ES-I3 (cell line): Measurements from ENCODE around the gene NDFIP1.

ENCODE experiments used
- H3K36me3 ChIP-seq: 2 replicates; pipeline ENCODE4 v1.6.1; 2013; ENCODE audit warnings: mild to moderate bottlenecking, low read length, control low read depth, moderate library complexity; ENCODE audit not compliant: insufficient read depth
- H3K4me1 ChIP-seq: 2 replicates; pipeline ENCODE4 v1.6.1; 2013; ENCODE audit warnings: mild to moderate bottlenecking, control low read depth, low read length; ENCODE audit not compliant: insufficient read depth
- H3K9ac ChIP-seq: 2 replicates; pipeline ENCODE4 v1.6.1; 2013; ENCODE audit warnings: low read depth, mild to moderate bottlenecking, low read length, moderate library complexity
- H3K9me3 ChIP-seq: 2 replicates; pipeline ENCODE4 v1.6.1; 2013; ENCODE audit warnings: mild to moderate bottlenecking, low read length, moderate library complexity; ENCODE audit not compliant: control insufficient read depth, insufficient read depth

NDFIP1 gene

DNA sequence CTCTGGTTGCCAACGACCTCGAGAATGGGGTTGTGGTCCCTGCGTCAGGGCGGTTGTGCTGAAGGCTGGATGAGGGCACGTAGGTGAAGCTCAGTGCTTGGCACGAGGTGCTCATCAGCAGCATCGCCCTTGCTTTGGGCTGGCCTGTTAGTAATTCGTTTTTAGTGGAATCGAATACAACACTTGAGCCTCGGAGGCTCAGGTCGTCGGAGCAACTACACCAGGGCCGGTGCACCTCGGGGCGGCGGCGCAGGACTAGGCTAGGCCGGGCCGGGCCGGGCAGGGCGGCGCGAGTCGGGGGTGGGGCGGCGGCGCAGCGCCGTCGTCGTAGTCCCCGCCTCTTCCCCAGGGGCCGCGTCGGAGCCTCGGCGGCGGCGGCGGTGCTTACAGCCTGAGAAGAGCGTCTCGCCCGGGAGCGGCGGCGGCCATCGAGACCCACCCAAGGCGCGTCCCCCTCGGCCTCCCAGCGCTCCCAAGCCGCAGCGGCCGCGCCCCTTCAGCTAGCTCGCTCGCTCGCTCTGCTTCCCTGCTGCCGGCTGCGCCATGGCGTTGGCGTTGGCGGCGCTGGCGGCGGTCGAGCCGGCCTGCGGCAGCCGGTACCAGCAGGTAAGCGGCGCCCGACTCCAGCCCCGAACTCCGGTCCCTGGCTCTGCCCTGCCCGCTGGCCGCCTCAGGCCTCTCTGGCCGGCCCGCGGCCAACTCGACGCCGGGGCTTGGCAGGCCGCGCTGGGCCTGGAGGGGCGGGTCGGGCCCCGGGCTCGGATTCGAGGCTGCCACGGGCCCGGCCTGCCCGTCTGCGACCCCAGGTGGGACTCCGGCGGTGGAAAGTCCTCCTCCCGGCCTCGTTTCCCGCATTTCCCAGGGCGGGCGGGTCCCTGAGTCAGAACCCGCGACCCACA, at the start of gene NDFIP1:
Gene NDFIP1 (plus strand): TSS at position 348 of the 899 bp plus-strand sequence. CDS start 196 bp downstream, at position 544.
- no peaks in the 10 kb centered on the region for H3K9me3 ChIP-seq
- no peaks in the 10 kb centered on the region for H3K4me1 ChIP-seq
- H3K36me3 ChIP-seq = peaks cover 2% of the 10 kb centered on the region; the same call in 1 of the 2 replicates
- peak within 1 kb of the TSS; percentile 58 for H3K9ac ChIP-seq

DNA sequence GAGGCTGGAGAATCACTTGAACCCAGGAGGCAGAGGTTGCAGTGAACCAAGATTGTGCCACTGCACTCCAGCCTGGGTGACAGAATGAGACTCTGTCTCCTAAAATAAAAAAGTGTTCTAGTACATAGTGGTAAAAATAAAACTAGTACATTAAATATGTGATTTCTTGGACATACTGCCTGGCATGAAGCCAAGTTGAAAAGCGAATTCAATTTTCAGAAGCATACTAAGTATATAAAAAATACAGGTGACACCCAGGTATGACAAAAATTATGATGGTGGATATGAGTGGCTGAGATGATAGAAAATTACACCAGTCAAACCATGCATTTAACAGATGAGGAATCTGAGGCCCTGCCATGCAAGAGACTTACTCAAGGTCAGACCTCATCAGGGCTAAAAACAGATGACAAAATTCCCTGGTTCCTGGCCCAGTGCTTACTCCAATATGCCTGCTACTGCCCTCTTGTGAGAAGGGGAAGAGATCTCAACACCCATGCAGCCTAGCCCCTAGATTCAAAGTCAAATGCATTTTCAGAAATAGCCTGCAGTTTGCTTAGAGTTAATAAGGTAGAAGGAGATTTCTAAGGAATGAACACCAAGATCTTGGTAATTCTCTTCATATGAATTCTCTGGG, 49.2 kb upstream of the NDFIP1 start:
- H3K4me1 ChIP-seq = no peaks in the 10 kb centered on the region; the same call in none of the 2 replicates
- no peak overlapping the region for H3K9ac ChIP-seq
- H3K9me3 ChIP-seq = no peaks in the 10 kb centered on the region
- H3K36me3 ChIP-seq = no peaks in the 10 kb centered on the region

DNA sequence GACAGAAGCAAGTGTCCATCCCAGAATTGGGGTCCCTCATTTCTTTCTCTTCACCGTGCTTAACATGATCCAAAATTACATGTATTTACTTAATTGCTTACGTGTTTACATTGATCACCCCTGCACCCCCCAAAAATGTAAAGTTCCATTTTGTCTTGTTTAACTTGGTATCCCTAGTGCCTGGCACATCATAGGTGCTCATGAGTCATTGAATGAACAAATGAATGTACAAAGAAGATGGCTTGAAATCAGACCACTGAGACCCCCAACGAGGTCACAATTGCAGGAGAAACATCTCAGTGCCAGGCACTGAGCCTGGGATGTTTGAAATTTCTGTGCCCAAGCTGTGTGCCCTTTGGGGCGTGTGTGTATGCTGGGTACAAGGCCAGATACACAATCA, 45.2 kb upstream of the NDFIP1 start:
- H3K9ac ChIP-seq = no peak overlapping the region; the same call in 1 of the 2 replicates

DNA sequence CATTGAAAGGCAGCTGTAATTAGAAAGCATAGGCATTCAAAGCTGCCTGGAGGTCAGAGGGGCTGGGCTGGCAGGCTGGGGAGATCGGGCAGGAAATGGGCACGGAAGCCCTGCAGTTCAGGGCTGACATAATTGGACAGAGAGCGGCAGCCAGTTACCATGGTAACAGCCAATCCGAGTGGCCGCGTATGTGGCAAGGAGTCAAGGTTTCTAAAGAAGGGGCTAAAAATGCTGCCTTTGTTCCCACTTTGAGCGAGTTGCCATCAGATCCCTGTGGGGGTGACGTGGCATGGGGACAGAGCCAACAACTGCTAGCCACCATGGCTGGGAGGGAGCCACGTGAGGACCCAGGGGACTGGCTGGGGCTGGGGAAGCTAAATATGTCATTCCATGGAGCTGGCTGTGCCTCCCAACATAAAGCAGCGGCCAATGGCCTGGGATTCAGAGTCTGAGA, 44.7 kb upstream of the NDFIP1 start:
- Histone ChIP-seq H3K9me3 (no peaks in the 10 kb centered on the region), H3K36me3 (no peaks in the 10 kb centered on the region), H3K9ac (peak overlapping the region; percentile 9; the same call in 1 of the 2 replicates), H3K4me1 (no peaks in the 10 kb centered on the region; the same call in none of the 2 replicates)

More for the DNA sequence above, 45.2 kb upstream of the NDFIP1 start:
- no peaks in the 10 kb centered on the region for H3K36me3 ChIP-seq
- no peaks in the 10 kb centered on the region; the same call in none of the 2 replicates for H3K4me1 ChIP-seq
- no peaks in the 10 kb centered on the region for H3K9me3 ChIP-seq

GRCh38 chr5:142065273-142065672, 43.3 kb upstream of the NDFIP1 start:
- no peaks in the 10 kb centered on the region for H3K9me3 ChIP-seq
- H3K9ac ChIP-seq = no peak overlapping the region
- H3K36me3 ChIP-seq = no peaks in the 10 kb centered on the region
- no peaks in the 10 kb centered on the region; the same call in none of the 2 replicates for H3K4me1 ChIP-seq

DNA sequence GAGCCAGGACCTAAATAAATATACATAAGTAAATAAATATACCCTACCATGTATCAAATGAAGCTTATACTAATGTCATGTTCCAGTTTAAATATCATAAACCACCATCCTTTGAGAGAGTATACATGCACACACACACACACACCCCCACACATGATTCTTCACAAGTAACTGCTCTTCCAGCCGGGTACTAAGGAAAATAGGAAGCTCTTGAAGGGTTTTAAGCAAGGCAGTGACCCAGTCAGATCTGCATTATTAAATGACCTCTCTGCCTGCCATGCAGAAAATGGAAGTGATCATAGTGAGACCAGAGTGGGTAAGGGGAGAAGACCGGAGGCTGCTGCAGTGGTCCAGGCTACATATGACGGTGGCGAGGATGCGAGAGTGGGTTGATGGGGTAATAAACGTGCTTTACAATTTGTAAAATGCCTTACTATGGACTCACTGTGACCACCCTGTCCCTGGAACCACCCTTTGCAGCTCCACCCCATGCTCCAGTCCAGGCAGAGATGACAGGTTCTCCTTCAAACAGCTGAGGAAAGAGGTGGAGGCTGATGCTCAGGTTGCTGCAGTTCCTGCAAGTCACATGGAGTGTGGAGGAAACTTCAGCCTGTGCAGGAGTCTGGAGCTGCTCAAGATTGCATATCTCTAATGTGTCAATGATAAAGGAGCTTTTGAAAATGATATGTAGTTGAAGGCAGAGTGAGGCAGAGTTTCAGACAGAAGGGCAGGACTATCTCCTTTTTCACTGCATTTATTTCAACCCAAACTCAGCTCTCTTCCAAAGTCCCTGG, 38.8 kb upstream of the NDFIP1 start:
- Histone ChIP-seq H3K9ac (no peak overlapping the region), H3K36me3 (no peaks in the 10 kb centered on the region), H3K4me1 (no peaks in the 10 kb centered on the region), H3K9me3 (no peaks in the 10 kb centered on the region; the same call in 1 of the 2 replicates)

DNA sequence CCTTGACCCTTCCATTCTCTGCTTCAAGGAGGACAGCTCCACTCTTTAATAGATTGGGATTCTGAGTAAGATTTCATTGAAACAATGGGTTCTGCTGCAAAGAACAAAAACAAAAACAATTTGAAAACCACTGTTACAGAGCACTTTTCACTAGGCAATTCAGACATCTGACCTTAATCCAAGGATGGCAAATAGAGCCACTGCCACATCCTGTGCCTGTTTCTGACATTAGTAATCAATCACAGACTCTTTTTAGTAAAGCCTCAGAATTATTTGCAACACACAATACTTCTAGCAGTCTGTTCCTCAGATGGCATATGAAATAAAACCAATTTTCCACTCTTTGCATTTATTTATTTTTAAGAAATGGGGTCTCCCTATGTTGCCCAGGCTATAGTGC, 37.8 kb upstream of the NDFIP1 start:
- H3K4me1 ChIP-seq = no peaks in the 10 kb centered on the region
- no peaks in the 10 kb centered on the region for H3K36me3 ChIP-seq
- no peak overlapping the region for H3K9ac ChIP-seq
- no peaks in the 10 kb centered on the region; the same call in 1 of the 2 replicates for H3K9me3 ChIP-seq

DNA sequence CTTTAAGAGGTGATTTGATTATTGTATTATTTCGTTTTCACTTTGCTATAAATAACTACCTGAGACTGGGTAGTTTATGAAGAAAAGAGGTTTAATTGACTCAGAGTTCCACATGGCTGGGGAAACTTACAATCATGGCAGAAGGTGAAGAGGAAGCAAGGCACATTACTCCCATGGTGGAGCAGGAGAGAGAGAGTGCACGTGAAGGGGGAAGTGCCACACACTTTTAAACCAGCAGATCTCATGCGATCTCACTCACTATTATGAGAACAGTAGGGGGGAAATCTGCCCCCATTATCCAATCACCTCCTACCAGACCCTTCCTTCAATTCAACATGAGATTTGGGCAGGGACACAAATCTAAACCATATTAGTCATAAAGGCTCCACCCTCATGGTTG, 36.1 kb upstream of the NDFIP1 start:
- Histone ChIP-seq H3K9ac (no peak overlapping the region), H3K4me1 (no peaks in the 10 kb centered on the region), H3K9me3 (no peaks in the 10 kb centered on the region; the same call in 1 of the 2 replicates), H3K36me3 (no peaks in the 10 kb centered on the region)

DNA sequence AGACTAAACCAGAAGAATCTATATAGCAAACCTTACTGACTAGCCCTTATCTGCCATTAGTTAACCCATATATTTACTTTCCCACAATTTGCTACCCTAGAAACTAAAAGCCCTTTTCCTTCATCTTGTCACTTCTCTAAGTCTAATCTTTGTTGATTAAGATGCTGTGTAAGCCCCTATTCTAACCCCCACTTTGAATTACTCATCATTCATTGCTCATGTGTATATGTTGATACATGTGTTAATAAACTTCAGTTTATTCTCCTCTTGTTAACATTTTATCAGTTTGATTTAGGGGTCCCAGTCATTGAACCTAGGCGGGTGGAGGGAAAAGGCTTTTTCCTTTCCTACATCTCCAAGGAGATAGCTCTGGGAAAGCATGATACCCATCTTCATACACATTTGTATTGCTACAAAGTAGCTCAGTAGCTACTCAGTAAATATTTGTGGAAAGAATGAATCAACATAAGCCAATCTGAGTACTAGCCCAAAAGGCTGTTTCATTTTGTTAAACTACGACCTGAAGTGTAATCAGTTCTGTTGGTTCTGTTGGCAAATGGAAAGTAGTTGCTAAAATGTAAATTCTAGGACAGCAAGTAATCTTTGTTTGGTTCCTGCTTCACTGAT, 35.1 kb upstream of the NDFIP1 start:
- Histone ChIP-seq H3K4me1 (no peaks in the 10 kb centered on the region), H3K9me3 (no peaks in the 10 kb centered on the region; the same call in 1 of the 2 replicates), H3K36me3 (no peaks in the 10 kb centered on the region), H3K9ac (no peak overlapping the region)

GRCh38 chr5:142074006-142074405, 34.6 kb upstream of the NDFIP1 start:
- no peaks in the 10 kb centered on the region for H3K4me1 ChIP-seq
- no peak overlapping the region for H3K9ac ChIP-seq
- no peaks in the 10 kb centered on the region; the same call in 1 of the 2 replicates for H3K9me3 ChIP-seq
- no peaks in the 10 kb centered on the region for H3K36me3 ChIP-seq

DNA sequence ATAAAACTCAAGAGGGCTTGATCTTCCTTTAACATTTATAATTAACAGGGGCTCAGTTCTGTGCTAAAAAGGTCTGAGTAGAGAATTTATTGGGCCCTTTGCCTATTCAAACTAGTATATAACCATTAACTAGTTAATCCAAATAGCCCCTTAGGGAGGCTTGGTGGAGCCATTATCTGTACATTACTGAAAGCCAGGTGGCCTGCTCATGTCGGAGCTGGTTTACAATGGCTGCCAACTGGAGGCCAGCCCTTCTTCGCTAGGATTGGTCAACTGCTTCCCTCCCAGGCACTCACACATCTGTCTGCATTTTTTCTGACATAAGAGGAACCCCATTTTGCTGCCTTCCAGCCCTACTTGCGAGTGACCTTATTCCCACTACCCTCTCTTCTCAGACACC, 30.4 kb upstream of the NDFIP1 start:
- Histone ChIP-seq H3K36me3 (no peaks in the 10 kb centered on the region), H3K4me1 (0 out of 2 replicates have a peak, but pooled peaks cover 5% of the 10 kb centered on the region), H3K9ac (no peak overlapping the region), H3K9me3 (no peaks in the 10 kb centered on the region; the same call in 1 of the 2 replicates)

GRCh38 chr5:142078706-142079105, 29.9 kb upstream of the NDFIP1 start:
- 0 out of 2 replicates have a peak, but pooled peaks cover 5% of the 10 kb centered on the region for H3K4me1 ChIP-seq
- H3K9ac ChIP-seq = no peak overlapping the region
- H3K9me3 ChIP-seq = no peaks in the 10 kb centered on the region; the same call in 1 of the 2 replicates

DNA sequence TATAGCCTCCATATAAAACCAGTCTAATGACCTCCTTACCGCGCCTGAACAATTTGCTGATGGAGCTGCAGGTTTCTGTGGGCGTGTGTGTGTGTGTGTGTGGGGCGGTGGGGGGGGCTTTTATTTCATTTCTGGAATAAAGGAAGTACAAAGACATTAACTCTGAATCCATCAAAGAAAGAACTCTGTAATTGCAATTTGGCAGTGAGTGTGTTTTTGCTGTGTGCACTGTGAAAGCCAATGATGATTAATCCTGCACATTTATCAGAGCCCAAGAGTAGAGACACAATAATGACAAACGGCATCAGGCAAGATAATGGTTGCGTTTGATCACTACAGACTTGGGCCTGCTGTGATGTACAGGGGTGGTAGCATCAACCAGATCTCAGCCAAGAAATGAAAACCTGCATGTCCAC, 29.3 kb upstream of the NDFIP1 start:
- no peak overlapping the region for H3K9ac ChIP-seq
- no peaks in the 10 kb centered on the region for H3K9me3 ChIP-seq
- H3K36me3 ChIP-seq = no peaks in the 10 kb centered on the region
- H3K4me1 ChIP-seq = 0 out of 2 replicates have a peak, but pooled peaks cover 5% of the 10 kb centered on the region

More at GRCh38 chr5:142078706-142079105, 29.9 kb upstream of the NDFIP1 start:
- no peaks in the 10 kb centered on the region for H3K36me3 ChIP-seq
